Psoas muscle (tissue), 8 donors: ENCODE measurements around the gene SMARCD2. TPM values are rescaled to one million over a fixed set of nuclear protein-coding genes. Genes with fewer than 3 reads are reported as not detected.
"Not testable (repeated sequence)": the region's sequence is repeated elsewhere in the genome, so short reads cannot be mapped to it uniquely, and the experiment has no call there.

Experiments
- ATAC-seq, 4 donors: fragments of 200-7000 bp; cut with Tn5 transposase; one replicate each; pipeline ENCODE4 v1.9.1; 2020; ENCODE audit warnings: moderate library complexity in 3 of 4, mild to moderate bottlenecking in 2 of 4
- DNase-seq, 2 donors: peaks; one replicate each; pipeline ENCODE4 v3.0.0-alpha.2; 2020
- H3K27ac ChIP-seq: fragments of 200-600 bp; one replicate; pipeline ENCODE4 v1.8.0; 2022
- H3K27me3 ChIP-seq, 3 donors: fragments of 200-600 bp in 1 of 3; one replicate each; pipeline versions ENCODE4 v1.6.1 to v1.8.0; 2013 to 2022; ENCODE audit warnings: low read length in 2 of 3, mild to moderate bottlenecking in 2 of 3, moderate library complexity in 1 of 3; ENCODE audit not compliant: insufficient read depth in 3 of 3
- H3K36me3 ChIP-seq, 2 donors: fragments of 200-600 bp in 1 of 2; one replicate each; pipeline versions ENCODE4 v1.6.1 to v1.8.0; 2013 to 2022; ENCODE audit warnings: low read depth in 1 of 2, mild to moderate bottlenecking in 1 of 2, moderate library complexity in 1 of 2; ENCODE audit not compliant: insufficient read depth in 1 of 2
- H3K4me1 ChIP-seq: fragments of 200-600 bp; one replicate; pipeline ENCODE4 v1.8.0; 2022
- H3K4me3 ChIP-seq: fragments of 200-600 bp; one replicate; pipeline ENCODE4 v1.8.0; 2022; ENCODE audit warnings: mild to moderate bottlenecking
- H3K9me3 ChIP-seq: fragments of 200-600 bp; one replicate; pipeline ENCODE4 v1.8.0; 2022
- CTCF ChIP-seq: fragments of 200-600 bp; IDR thresholded peaks from one replicate; pipeline ENCODE4 v1.8.0; 2022; ENCODE audit warnings: antibody characterized with exemption
- WGBS, 3 donors: extraction: QIAGEN DNeasy Blood & Tissue Kit; methylation state at CpG; one replicate each; pipeline versions ENCODE4 v1.1.6 to v1.1.7; 2013; 5-methylcytosine and 5-hydroxymethylcytosine counted together
- intact Hi-C, 2 donors: fragments of 100-400 bp; cut with DNase I; formaldehyde crosslinking; loops; one replicate each; pipeline versions ENCODE4 v1.11.0 to v1.14.2; 2022
- long read RNA-seq, 2 donors: library from polyadenylated mRNA; unstranded; transcript quantifications; one replicate each; pipeline ENCODE4 v2.0.0, GENCODE V29; 2021
- polyA plus RNA-seq, 3 donors: library from polyadenylated mRNA; stranded (reverse); fragments of 200-250 nt; gene quantifications; one replicate each; pipeline ENCODE4 v1.2.3, GENCODE V29; 2013
- total RNA-seq, 4 donors: library from RNA; stranded (reverse); fragmentation: NEBNext Ultra II Directional in 2 of 4; extraction: Animal tissue kit (Norgen Biotek cat#: 25700) in 2 of 4; gene quantifications; one replicate each; pipeline versions ENCODE4 v1.2.1 to v1.2.4, GENCODE V29; 2021 to 2023
- donor health status: healthy with polysubstance abuse.
- donor health status: DM: no; HTN: no; CAD: no; lungs with moderate emphysema.
- donor health status: Bipolar disorder and iron deficiency.
- donor health status: healthy.
- donor health status: DM: yes; HTN: yes; CAD: no.
- donor health status: DM: no; HTN: no; CAD: no.
- donor health status: DM: no; HTN: no; CAD: no.
- donor health status: DM: yes; HTN: yes; CAD: no.

The SMARCD2 gene
- total RNA-seq, result 10 to 100 TPM in 3 of 4 donors, 1 to 10 TPM in 1; 9.4 to 26.9 (median 18.4) TPM
- 10 to 100 TPM; 12.1 to 15.4 (median 14.7) TPM for polyA plus RNA-seq
- long read RNA-seq, donor 1, transcript SMARCD2-203 (13 exons, 2,716 nt), result major isoform, 5 of 9 reads
- long read RNA-seq, donor 1, partial matches to known transcripts, result 3 of 9 reads
- long read RNA-seq, donor 1, other reads (novel, unspliced or antisense), result 1 of 9 reads
- long read RNA-seq, donor 2, transcript SMARCD2-203 (13 exons, 2,716 nt), result major isoform, 15 of 31 reads
- long read RNA-seq, donor 2, partial matches to known transcripts, result 6 of 31 reads
- long read RNA-seq, donor 2, other reads (novel, unspliced or antisense), result 10 of 31 reads

- ATAC-seq (peak; percentile 85 to 90 (median 88)), DNase-seq (peak; percentile 99 to 100)
- Histone ChIP-seq H3K36me3 (no peaks in the 10 kb centered on the region), H3K4me3 (peak within 1 kb of the TSS; percentile 83), H3K9me3 (no peaks in the 10 kb centered on the region), H3K27ac (peak within 1 kb of the TSS; percentile 80), H3K4me1 (peaks cover 43% of the 10 kb centered on the region), H3K27me3 (no peaks in the 10 kb centered on the region)
- intact Hi-C loops, result no loop called here
- WGBS, 3 donors, result 0% methylated on average over 77 to 92 of the region's 92 CpGs
- TF ChIP-seq CTCF, result no peak
These were observed at the start of gene SMARCD2 for GRCh38 chr17:63842540-63843386. TSS of gene SMARCD2 (minus strand) at chr17:63842685. CDS start at chr17:63842674, 11 bp downstream.

GRCh38 chr17:63889026-63889848, 46.8 kb upstream of the SMARCD2 start:
- peak; percentile 24 for TF ChIP-seq CTCF
- H3K27me3 ChIP-seq, DNase-seq, H3K9me3 ChIP-seq, H3K27ac ChIP-seq, H3K4me1 ChIP-seq, H3K36me3 ChIP-seq, intact Hi-C loops, H3K4me3 ChIP-seq: not testable (repeated sequence)
- ATAC-seq, result peak; percentile 57 to 72 (median 68)
- 28 to 29% (median 28%) methylated on average over 13 of the region's 13 CpGs for WGBS, 3 donors

- WGBS, 3 donors, result 38 to 58% (median 41%) methylated on average over 9 to 11 of the region's 11 CpGs
These were observed 42.6 kb upstream of the SMARCD2 start for GRCh38 chr17:63885119-63885518.

GRCh38 chr17:63882626-63883126, 40.2 kb upstream of the SMARCD2 start:
- H3K9me3 ChIP-seq, H3K27ac ChIP-seq, intact Hi-C loops, H3K27me3 ChIP-seq, H3K4me1 ChIP-seq, DNase-seq, H3K4me3 ChIP-seq, ATAC-seq, H3K36me3 ChIP-seq: not testable (repeated sequence)
- 76 to 81% (median 79%) methylated on average over 9 of the region's 9 CpGs for WGBS, 3 donors

More at GRCh38 chr17:63885119-63885518, 42.6 kb upstream of the SMARCD2 start:
- H3K4me3 ChIP-seq, H3K9me3 ChIP-seq, intact Hi-C loops, H3K4me1 ChIP-seq, H3K36me3 ChIP-seq, DNase-seq, H3K27me3 ChIP-seq, H3K27ac ChIP-seq: not testable (repeated sequence)
- ATAC-seq, result peak; percentile 20 to 66 (median 54)

GRCh38 chr17:63881935-63882601, 39.6 kb upstream of the SMARCD2 start, which contains the start of gene GH2:
TSS of gene GH2 (minus strand) at chr17:63881944. CDS start at chr17:63881801, 143 bp downstream.
- 38 to 54% (median 53%) methylated on average over 10 to 15 of the region's 15 CpGs for whole genome bisulfite sequencing, 3 donors
- H3K27ac ChIP-seq, result no peak within 1 kb of the TSS
- no peaks in the 10 kb centered on the region for H3K9me3 ChIP-seq
- peak; percentile 40 for TF ChIP-seq CTCF
- peak; percentile 62 to 85 (median 69) for ATAC-seq
- H3K4me3 ChIP-seq, result no peak within 1 kb of the TSS
- intact Hi-C loops, result no loop called here
- peak in 1 of 2 donors; percentile 26 for DNase-seq
- H3K4me1 ChIP-seq, result peaks cover 3% of the 10 kb centered on the region
- no peaks in the 10 kb centered on the region for H3K27me3 ChIP-seq
- no peaks in the 10 kb centered on the region for H3K36me3 ChIP-seq

- H3K4me3 ChIP-seq, intact Hi-C loops, H3K4me1 ChIP-seq, H3K27me3 ChIP-seq, H3K27ac ChIP-seq, H3K36me3 ChIP-seq, H3K9me3 ChIP-seq, DNase-seq: not testable (repeated sequence)
- peak in 3 of 4 donors; percentile 11 to 50 (median 31) for ATAC-seq
- WGBS, 3 donors, result 50 to 57% (median 55%) methylated on average over 10 to 11 of the region's 11 CpGs
These were observed 38.9 kb upstream of the SMARCD2 start for GRCh38 chr17:63881337-63881736.
